Hepatocyte (in vitro differentiated cells): ENCODE measurements around the gene SERF2. TPM values are rescaled to one million over a fixed set of nuclear protein-coding genes. Genes with fewer than 3 reads are reported as not detected.

Experiments used
- DNase-seq: peaks from one replicate; pipeline ENCODE4 v3.0.0-alpha.2; 2016; ENCODE audit warnings: low spot score
- H2AFZ ChIP-seq: fragments of 200-600 bp; sonication (generic); 2 replicates; pipeline ENCODE4 v1.6.0; 2016; ENCODE audit warnings: antibody characterized with exemption, mild to moderate bottlenecking
- H3K27ac ChIP-seq: fragments of 200-600 bp; sonication (generic); 2 replicates; pipeline ENCODE4 v1.5.1; 2016; ENCODE audit warnings: mild to moderate bottlenecking
- H3K27me3 ChIP-seq: fragments of 200-600 bp; sonication (generic); 2 replicates; pipeline ENCODE4 v1.6.1; 2016
- H3K36me3 ChIP-seq: fragments of 200-600 bp; sonication (generic); replicated peaks from 2 replicates; pipeline ENCODE4 v1.5.1; 2016; ENCODE audit warnings: low read depth; ENCODE audit not compliant: insufficient read depth
- H3K4me1 ChIP-seq: fragments of 200-600 bp; sonication (generic); 2 replicates; pipeline ENCODE4 v1.5.1; 2016; ENCODE audit warnings: mild to moderate bottlenecking, moderate library complexity; ENCODE audit not compliant: insufficient read depth
- H3K4me2 ChIP-seq: fragments of 200-600 bp; sonication (generic); 2 replicates; pipeline ENCODE4 v1.6.0; 2016
- H3K4me3 ChIP-seq: fragments of 200-600 bp; sonication (generic); 2 replicates; pipeline ENCODE4 v1.5.1; 2016; ENCODE audit warnings: mild to moderate bottlenecking
- H3K79me2 ChIP-seq: fragments of 200-600 bp; sonication (generic); 2 replicates; pipeline ENCODE4 v1.6.0; 2017; ENCODE audit warnings: mild to moderate bottlenecking
- H3K9me2 ChIP-seq: fragments of 200-600 bp; sonication (generic); replicated peaks from 2 replicates; pipeline ENCODE4 v1.6.0; 2017; ENCODE audit warnings: mild to moderate bottlenecking; ENCODE audit not compliant: insufficient read depth
- H3K9me3 ChIP-seq: fragments of 200-600 bp; sonication (generic); 2 replicates; pipeline ENCODE4 v1.5.1; 2016; ENCODE audit warnings: low read depth, mild to moderate bottlenecking
- H4K20me1 ChIP-seq: fragments of 200-600 bp; sonication (generic); 2 replicates; pipeline ENCODE4 v1.6.0; 2016; ENCODE audit warnings: mild to moderate bottlenecking; ENCODE audit not compliant: insufficient read depth, poor library complexity, severe bottlenecking
- CTCF ChIP-seq: fragments of 200-600 bp; sonication (generic); IDR thresholded peaks from 2 replicates; pipeline ENCODE4 v1.5.1; 2016; ENCODE audit warnings: antibody characterized with exemption, mild to moderate bottlenecking; ENCODE audit not compliant: poor library complexity
- EZH2 ChIP-seq: fragments of 200-600 bp; sonication (generic); IDR thresholded peaks from 2 replicates; pipeline ENCODE4 v1.6.1; 2016; ENCODE audit warnings: antibody characterized with exemption, mild to moderate bottlenecking, borderline replicate concordance
- EZH2phosphoT487 ChIP-seq: fragments of 200-600 bp; sonication (generic); IDR thresholded peaks from one replicate; pipeline ENCODE4 v1.6.1; 2018; ENCODE audit warnings: antibody characterized with exemption, mild to moderate bottlenecking, low read depth, moderate library complexity; ENCODE audit not compliant: unreplicated experiment, severe bottlenecking
- WGBS: methylation state at CpG from one replicate; pipeline ENCODE4 v1.1.6; 2016; ENCODE audit warnings: low lambda C conversion rate; ENCODE audit errors: missing lambda C conversion rate; 5-methylcytosine and 5-hydroxymethylcytosine counted together
- polyA plus RNA-seq: library from polyadenylated mRNA; unstranded; fragments of >200 nt; fragmentation: Nextera tagmentation; extraction: Ambion mirVana; gene quantifications from 2 replicates; pipeline ENCODE4 v1.2.1, GENCODE V29; 2016
- total RNA-seq: library from RNA; depleted of rRNA; stranded (reverse); fragments of >200 nt; gene quantifications from 2 replicates; pipeline ENCODE4 v1.2.3, GENCODE V29; 2014

The SERF2 gene
- total and polyA plus RNA-seq, 2 experiments from 2014 or later, result 958 to 2,443 TPM

DNA sequence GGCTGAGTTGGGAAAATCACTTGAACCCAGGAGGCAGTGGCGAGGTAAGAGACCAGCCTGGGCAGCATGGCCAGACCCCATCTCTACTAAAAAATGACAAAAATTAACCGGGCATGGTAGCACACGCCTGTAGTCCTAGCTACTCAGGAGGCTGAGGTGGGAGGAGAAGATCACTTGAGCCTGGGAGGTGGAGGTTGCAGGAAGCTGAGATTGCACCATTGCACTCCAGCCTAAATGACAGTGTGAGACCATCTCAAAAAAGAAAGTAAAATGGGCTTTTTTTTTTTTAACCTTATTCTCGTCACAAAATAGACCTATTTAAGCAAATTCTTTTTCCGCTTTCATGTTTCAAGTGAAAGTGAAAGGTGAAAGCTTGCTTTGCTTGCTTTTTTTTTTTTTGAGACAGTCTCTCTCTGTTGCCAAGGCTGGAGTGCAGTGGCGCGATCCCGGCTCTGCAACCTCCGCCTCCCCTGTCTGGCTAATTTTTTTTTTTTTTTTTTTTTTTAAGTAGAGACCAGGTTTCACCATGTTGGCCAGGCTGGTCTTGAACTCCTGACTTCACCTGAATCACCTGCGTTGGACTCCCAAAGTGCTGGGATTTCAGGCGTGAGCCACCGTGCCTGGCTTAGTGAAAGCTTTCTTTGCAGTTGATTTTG, 42.3 kb upstream of the SERF2 start:
- Histone ChIP-seq H2AFZ (no peak overlapping the region), H3K27me3 (no peaks in the 10 kb centered on the region), H4K20me1 (peaks cover 77% of the 10 kb centered on the region), H3K36me3 (no peaks in the 10 kb centered on the region), H3K9me2 (no peaks in the 10 kb centered on the region), H3K79me2 (peaks cover 89% of the 10 kb centered on the region), H3K27ac (no peak overlapping the region), H3K4me1 (peaks cover 34% of the 10 kb centered on the region), H3K9me3 (no peaks in the 10 kb centered on the region), H3K4me2 (peak overlapping the region; percentile 80), H3K4me3 (no peak overlapping the region)
- DNase-seq, result no peak
- WGBS, result 91% methylated on average over 12 of the region's 12 CpGs
- TF ChIP-seq EZH2phosphoT487 (no peak), CTCF (no peak), EZH2 (no peak)

- H3K4me2 ChIP-seq, result peak overlapping the region; percentile 19
- peaks cover 100% of the 10 kb centered on the region for H3K79me2 ChIP-seq
- DNase-seq, result no peak
- no peak overlapping the region for H2AFZ ChIP-seq
- no peak for TF ChIP-seq EZH2
- TF ChIP-seq EZH2phosphoT487, result no peak
- no peak for TF ChIP-seq CTCF
- no peaks in the 10 kb centered on the region for H3K27me3 ChIP-seq
- H3K4me1 ChIP-seq, result peaks cover 30% of the 10 kb centered on the region
- H3K4me3 ChIP-seq, result no peak overlapping the region
- no peaks in the 10 kb centered on the region for H3K9me2 ChIP-seq
- H3K27ac ChIP-seq, result no peak overlapping the region
- WGBS, result 78% methylated on average over 6 of the region's 6 CpGs
- H3K36me3 ChIP-seq, result no peaks in the 10 kb centered on the region
- no peaks in the 10 kb centered on the region for H3K9me3 ChIP-seq
- H4K20me1 ChIP-seq, result peaks cover 94% of the 10 kb centered on the region
Measured at GRCh38 chr15:43751885-43752284, 40.2 kb upstream of the SERF2 start.

DNA sequence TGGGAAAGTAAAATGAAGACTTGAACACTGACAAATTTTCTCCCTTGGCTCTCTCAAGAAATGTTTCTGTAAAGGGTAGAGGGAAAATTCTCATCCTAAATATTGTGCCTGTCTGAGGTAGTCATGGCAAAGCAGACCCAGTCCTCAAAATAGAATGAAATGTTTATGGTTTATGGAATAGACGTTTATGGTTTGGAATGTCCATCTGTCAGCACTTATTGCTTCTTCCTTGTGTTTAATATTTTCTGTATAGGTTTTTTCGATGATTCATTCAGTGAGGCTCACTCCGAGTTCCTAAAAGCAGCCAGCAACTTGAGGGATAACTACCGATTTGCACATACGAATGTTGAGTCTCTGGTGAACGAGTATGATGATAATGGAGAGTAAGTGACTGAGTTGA, 29.3 kb upstream of the SERF2 start:
- Histone ChIP-seq H3K36me3 (no peaks in the 10 kb centered on the region), H3K4me1 (no peaks in the 10 kb centered on the region), H3K27me3 (no peaks in the 10 kb centered on the region), H3K9me3 (no peaks in the 10 kb centered on the region), H3K9me2 (no peaks in the 10 kb centered on the region), H3K4me2 (no peak overlapping the region), H3K4me3 (no peak overlapping the region), H4K20me1 (peaks cover 28% of the 10 kb centered on the region), H3K27ac (no peak overlapping the region), H2AFZ (no peak overlapping the region), H3K79me2 (peaks cover 26% of the 10 kb centered on the region)
- TF ChIP-seq EZH2phosphoT487, result no peak
- TF ChIP-seq CTCF, result no peak
- TF ChIP-seq EZH2, result no peak
- DNase-seq, result no peak
- WGBS, result 89% methylated on average over 6 of the region's 6 CpGs
